LNCaP clone FGC (cell line): Measurements from ENCODE around the gene DNAJB6.

ENCODE experiments used
- DNase-seq: peaks from one replicate; pipeline ENCODE4 v3.0.0-alpha.2; 2011; ENCODE audit warnings: low read depth
- H3K4me3 ChIP-seq: 2 replicates; pipeline ENCODE4 v1.5.1; 2011; ENCODE audit warnings: mild to moderate bottlenecking, low read depth, low read length, control low read depth
- CTCF ChIP-seq: IDR thresholded peaks from 2 replicates; pipeline ENCODE4 v1.5.1; 2012; ENCODE audit warnings: mild to moderate bottlenecking; ENCODE audit not compliant: control insufficient read depth, insufficient read depth; ENCODE audit errors: extremely low read depth

DNAJB6 gene

GRCh38 chr7:157457355-157458253 lies 120.8 kb downstream of the DNAJB6 start:
- no peak for TF ChIP-seq CTCF
- H3K4me3 ChIP-seq: no peak overlapping the region
- no peak for DNase-seq

GRCh38 chr7:157458254-157458633 lies 121.4 kb downstream of the DNAJB6 start:
- no peak overlapping the region for H3K4me3 ChIP-seq
- DNase-seq: no peak
- no peak for TF ChIP-seq CTCF

GRCh38 chr7:157459966-157460365 lies 123.2 kb downstream of the DNAJB6 start:
- no peak overlapping the region for H3K4me3 ChIP-seq
- TF ChIP-seq CTCF: no peak
- DNase-seq: no peak

- DNase-seq: no peak
- TF ChIP-seq CTCF: no peak
- no peak overlapping the region for H3K4me3 ChIP-seq
These were observed 123.9 kb downstream of the DNAJB6 start for GRCh38 chr7:157460721-157461120.

- DNase-seq: no peak
- TF ChIP-seq CTCF: no peak
- H3K4me3 ChIP-seq: no peak overlapping the region
These were observed 125.0 kb downstream of the DNAJB6 start for GRCh38 chr7:157461573-157462418.

GRCh38 chr7:157462419-157462771 lies 125.6 kb downstream of the DNAJB6 start:
- no peak overlapping the region for H3K4me3 ChIP-seq
- TF ChIP-seq CTCF: no peak
- DNase-seq: no peak

- no peak overlapping the region for H3K4me3 ChIP-seq
- TF ChIP-seq CTCF: no peak
- DNase-seq: no peak
These were observed 126.0 kb downstream of the DNAJB6 start for GRCh38 chr7:157462840-157463239.
